Measurements from ENCODE around the gene COX14.
"Not testable (repeated sequence)": the region's sequence is repeated elsewhere in the genome, so short reads cannot be mapped to it uniquely, and the experiment has no call there.

COX14 gene

DNA sequence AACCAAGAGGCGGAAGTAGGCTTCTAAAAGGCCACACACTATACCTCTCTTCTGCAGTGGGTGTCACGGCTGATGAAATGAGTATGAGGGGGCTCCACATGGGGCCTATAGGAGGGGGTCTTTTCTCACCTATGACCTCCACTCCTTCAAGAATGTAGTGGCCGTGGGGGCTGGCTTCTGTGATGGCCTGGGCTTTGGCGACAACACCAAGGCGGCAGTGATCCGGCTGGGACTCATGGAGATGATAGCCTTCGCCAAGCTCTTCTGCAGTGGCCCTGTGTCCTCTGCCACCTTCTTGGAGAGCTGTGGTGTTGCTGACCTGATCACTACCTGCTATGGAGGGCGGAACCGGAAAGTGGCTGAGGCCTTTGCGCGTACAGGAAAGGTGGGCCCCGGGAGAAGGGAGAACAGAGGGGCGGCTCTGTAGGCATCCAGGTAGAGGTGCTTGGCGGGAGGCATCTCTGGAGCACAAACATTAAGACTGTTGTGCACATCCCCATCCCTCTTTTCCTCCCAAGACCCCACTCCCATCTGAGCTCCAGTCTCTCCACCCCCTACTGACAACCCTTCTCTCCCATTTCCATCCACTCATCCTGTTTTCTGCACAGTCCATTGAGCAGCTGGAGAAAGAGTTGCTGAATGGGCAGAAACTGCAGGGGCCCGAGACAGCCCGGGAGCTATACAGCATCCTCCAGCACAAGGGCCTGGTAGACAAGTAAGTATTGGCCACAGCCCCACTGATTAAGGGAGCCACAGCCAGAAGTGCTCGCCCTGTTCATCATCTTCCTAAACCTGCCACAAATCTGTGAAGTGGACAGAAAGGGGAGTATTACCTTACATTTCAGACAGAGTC, 4.4 kb upstream of the COX14 start:
- no peak for DNase-seq (ENCODE audit: low read depth)

DNA sequence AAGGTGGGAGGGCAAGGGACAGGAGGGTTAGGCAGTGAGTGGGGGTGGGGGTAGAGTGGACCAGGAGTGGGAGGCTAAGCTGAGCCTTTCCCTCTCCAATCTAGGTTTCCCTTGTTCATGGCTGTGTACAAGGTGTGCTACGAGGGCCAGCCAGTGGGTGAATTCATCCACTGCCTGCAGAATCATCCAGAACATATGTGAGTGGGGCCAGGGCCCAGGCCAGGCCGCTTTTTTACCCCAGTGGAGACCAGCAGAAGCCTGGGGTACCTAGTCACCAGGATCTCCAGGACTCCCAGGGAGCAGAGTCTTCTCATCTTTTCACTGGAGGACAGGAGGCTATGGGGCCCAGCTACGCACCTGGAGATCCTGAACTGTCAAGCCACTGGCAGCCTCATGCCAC, 2.7 kb upstream of the COX14 start:
- no peak for DNase-seq (ENCODE audit: low read depth)

DNA sequence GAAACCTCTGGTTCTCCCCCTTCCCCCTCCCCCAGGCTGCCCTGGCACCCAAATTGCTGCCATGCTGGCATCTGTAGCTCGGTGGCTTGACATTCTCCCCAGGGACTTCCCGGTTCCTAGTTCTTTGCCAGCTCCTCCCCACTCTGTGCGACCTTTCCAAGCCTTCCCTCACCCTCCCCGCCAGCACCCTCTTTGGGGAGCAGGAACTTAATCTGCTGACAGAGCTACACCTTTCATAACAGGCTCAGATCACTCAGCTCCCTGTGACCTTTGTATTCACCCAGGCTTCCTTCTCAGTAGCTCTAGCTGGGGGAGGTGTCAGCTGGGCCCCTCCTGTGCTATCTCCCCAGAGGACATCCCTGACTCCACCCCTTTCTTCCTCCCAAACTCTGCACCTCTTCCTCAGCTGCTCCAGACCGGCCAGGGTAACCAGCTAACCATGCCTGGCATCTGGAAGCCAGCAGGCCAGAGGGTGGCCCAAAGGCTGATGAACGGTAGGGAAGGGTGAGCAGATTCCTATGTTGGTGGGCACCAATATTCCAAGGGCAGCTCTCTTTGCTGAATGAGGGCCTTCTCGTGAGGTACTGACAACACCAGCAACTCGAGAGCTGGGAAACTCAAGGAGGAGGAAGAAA, 1.8 kb upstream of the COX14 start:
- no peak for DNase-seq (ENCODE audit: low read depth)

DNA sequence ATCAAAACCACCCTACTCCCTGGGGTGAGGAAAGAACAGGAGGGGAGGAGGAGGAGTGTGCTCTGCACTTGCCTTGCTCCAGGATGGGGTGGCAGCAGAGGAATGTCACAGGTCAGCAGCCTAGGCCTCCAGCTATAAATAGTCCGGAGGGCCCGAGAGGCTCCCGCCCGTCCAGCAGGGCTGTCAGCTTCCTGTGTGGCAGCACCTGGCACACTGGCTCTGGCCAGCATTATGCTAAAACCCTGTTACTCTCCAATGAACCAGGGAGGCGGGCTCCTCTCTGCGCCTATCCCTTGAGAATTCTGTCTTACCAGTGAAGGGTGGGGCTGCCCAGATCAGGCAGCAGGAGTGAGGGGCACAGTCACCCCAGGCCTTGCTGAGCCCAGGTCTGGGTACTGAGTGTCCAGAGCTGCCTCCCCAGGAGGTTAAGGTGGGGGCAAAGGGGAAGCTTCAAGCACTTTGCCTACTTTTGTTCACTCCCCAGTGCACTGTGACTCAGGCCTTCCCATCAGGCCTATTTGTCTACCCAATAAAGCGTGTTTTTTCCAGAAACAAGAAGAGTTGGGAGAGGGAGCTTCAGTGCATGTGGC, 1.2 kb upstream of the COX14 start:
- peak; percentile 25 for DNase-seq (ENCODE audit: low read depth)

DNA sequence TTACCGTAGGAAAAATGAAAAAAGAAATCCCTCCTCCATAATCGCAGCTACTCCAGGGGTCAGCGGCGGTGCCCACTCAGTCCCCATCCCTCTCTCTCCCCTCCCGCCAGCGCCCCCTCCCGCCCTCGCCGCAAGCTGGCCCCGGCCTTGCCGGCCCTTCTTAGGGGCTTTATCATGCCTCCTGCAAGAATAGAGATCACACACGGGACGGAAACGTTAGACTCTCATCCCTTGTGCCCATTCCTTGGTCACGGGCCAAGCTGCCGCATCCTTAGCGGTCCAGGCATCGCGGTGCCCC, 692 bp upstream of the COX14 start:
- no peak for DNase-seq (ENCODE audit: low read depth)

DNA sequence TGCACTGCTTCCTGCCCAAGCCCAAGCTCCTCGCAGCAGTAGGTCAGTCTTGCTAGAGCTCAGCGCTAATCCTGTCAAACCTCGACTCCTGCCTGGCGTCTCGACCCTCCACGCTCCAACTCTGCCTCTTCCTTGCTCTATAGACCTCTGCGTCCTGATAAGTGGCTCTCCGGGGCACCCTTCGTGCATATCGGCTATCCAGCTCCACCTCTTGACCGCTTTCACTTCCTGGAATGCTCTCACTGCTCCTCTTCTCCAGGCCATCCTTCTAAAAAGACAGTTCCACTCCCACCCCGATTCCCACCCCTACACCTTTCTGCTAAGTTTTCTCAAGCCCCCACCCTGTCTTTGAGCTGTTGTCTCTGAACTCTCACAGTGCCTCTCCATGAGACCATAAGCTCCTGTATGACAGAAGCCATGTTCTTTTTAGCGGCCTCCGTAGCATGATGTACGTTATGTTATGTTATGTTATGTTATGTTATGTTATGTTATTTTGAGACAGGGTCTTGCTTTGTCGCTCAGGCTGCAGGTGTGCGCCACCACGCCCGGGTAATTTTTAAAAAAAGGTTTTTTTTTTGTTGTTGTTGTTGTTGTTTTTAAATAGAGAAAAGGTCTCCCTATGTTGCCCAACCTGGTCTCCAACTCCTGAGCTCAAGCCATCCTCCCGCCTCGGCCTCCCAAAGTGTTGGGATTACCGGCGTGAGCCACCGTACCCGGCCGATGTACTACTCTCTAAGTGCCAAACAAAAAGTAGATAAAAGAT, 601 bp downstream of the COX14 start:
- no peak for DNase-seq (ENCODE audit: low read depth)

DNA sequence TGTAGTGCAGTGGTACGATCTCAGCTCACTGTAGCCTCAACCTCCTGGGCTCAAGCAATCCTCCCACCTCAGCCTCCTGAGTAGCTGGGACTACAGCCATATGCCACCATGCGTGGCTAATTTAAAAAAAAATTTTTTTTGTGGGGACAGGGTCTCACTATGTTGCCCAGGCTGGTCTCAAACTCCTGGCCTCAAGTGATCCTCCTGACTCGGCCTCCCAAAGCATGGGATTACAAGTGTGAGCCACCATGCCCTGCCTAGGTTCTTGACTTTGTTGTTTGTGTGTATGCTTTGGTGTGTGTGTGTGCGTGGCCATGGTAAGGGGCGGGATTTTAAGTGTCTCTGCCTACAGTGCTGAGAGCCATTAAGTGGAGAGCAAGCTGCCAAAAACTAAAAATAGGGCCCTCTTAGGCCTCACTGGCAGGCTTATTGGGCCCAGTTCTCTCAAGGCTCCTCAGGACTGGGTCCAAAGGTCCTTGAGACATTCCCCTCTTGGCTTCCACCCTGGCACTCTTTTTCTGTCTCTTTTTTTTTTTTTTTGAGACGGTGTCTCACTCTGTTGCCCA, 5.1 kb downstream of the COX14 start:
- DNase-seq (ENCODE audit: low read depth): no peak

DNA sequence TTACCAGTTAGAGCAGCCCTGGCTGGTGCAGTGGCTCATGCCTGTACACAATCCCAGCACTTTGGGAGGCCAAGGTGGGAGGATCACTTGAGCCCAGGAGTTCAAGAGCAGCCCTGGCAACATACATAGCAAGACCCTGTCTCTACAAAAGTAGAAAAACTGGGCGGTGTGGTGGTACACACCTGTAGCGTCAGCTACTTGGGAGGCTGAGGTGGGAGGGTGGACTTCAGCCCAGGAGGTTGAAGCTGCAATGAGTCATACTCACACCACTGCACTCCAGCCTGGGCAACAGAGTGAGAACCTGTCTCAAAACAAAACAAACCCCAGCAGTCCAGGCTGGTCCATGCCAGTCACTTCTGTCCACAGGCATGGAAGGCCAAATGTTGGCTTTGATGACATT, 7.4 kb downstream of the COX14 start:
- no peak for DNase-seq (ENCODE audit: low read depth)

DNA sequence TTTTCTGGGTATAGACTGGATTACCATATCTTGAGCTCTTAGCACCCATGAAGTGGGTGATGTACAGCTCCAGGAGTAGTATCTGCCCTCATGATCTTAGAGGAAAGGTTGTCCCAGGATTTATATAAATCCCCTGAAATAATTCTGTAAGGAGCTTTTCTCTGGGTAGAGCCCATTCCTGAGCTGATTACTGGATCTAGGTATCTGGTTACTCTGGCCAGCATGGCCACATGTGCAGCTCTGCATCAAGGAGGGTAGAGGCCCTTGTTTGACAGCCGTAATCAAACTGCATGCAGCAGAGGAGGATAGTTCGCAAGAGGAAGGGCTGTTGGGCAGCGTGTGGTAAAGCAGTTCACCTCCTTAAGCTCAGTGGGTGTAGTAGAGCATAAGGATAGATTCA, 8.5 kb downstream of the COX14 start:
- no peak for DNase-seq (ENCODE audit: low read depth)

DNA sequence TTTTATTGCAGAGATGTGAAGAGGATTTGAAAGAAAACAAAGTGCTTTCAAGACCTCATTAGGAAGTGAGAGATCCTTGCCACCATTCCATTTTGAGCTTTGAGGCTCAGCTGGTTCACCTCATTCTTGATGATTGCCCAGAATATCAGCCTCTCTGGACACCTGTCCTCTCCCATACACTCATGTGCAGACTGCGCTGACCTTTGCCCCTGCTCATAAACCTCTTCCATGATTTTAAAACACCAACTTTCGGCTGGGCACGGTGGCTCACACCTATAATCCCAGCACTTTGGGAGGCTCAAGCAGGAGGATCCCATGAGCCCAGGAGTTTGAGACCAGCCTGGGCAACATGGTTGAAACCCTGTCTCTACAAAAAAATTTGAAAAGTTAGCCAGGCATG, 8.9 kb downstream of the COX14 start:
- no peak for DNase-seq (ENCODE audit: low read depth)

DNA sequence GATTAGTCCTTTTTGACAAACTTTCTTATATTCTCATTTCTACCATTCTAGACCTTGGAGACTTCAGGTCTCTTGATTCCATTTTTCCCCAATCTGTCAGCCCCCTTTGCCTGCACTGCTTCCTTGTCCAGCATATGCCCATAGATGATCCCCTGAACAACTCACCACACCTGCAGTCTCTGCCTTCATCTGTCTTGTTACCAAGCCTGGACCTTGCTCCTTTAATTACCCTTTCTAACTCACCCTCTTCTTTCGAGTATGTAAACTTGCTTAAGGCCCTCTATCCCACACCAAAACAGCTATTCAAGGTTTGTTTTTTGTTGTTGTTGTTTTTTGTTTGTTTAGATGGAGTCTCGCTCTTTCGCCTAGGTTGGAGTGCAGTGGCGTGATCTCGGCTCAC, 9.6 kb downstream of the COX14 start:
- no peak for DNase-seq (ENCODE audit: low read depth)

DNA sequence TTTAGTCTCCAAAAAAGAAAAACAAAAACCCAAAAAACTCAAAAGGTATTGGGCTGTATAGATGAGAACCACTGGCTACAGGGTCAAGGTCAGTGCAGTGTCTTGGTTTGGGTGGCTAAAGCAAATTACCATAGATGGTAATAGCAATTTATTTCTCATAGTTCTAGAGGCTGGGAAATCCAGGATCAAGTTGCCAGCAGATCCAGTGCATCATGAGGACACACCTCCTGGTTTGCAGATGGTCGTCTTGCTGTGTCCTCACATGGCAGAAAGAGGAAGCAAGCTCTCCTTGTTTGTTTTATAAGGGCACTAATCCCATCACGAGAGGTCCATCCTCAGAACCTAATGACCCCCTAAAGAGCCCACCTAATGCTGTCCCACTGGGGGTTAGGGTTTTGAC, 11.2 kb downstream of the COX14 start:
- peak; percentile 22 for DNase-seq (ENCODE audit: low read depth)

DNA sequence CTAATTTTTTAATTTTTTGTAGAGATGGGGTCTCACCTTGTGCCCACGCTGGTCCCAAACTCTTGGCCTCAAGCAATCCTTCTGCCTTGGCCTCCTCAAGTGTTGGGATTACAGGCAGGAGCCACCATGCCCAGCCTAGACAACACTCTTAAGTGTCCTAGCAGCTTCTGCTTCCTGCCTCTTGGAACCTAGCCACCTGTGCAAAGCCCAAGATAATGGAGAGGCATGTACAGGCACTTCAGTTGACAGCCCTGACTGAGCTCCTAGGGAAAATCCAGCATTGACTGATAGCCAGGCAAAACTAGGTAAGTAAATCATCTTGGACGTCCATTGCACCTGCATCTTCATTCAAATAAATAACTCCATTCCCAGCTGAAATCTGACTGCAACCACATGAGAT, 15.5 kb downstream of the COX14 start:
- DNase-seq (ENCODE audit: low read depth): no peak

DNA sequence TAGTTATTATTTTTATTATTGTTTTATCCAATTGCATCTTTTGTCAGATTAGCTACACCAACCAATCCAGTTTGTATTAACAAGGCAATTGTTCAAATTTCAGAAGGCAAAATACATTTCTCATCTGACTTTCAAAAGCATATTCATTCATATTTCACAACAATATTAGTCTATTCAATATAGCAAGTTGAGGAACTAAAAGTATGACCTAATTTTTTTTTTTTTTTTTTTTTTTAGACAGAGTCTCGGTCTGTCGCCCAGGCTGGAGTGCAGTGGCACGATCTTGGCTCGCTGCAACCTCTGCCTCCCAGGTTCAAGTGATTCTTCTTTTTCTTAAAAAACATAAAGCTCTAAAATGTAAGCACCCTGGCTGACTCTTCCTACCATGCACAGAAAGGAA, 17.3 kb downstream of the COX14 start:
- no peak for DNase-seq (ENCODE audit: low read depth)

DNA sequence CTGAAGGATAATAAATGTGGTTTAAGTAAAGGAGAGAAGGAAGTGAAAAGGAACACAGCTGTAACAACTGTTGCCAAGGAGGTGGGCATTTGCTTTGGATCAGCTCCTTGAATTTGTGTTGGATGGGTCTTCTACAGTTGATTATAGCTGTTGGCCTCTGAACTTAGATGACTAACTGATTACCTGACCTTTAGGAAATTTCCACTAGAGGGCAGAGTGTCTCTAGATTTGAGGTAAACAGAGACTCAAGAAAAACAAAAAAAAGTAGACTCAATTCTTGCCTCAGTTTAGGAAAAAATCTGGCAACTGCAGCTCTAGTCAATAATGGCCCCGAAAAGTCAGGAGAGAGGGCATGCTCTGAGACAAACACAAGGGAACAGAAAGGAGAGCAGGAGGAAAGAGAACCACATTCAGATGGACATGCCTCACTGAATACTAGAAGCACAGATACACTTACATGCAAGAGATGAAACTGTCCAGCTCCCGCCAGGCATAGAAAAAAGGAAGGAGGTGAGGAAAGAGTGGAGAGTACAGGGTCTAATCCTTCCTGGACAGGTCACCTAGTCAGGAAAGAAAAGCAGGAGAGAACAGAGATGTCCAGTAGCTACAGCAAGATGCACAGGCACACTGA, 20.6 kb downstream of the COX14 start:
- DNase-seq (ENCODE audit: low read depth): peak; percentile 18

DNA sequence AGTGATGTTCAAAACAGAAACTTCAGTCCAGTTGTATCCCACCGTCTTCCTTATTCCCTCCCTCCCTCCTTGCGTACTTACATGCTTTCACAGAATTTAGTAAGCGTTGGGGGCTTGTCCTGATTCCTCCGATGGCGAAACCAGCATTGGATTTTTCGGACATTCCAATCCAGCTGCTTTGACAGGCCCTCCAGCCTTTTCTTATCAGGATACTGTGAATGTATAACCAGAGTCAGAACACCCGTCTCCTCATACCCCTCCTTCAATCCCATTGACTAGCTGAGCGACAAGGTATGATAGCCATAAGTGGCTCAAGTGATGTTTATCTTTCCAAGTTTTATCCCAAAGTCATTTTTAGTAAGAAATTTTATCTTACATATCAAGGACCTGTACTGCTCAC, 31.0 kb downstream of the COX14 start:
- no peak for DNase-seq (ENCODE audit: low read depth)

DNA sequence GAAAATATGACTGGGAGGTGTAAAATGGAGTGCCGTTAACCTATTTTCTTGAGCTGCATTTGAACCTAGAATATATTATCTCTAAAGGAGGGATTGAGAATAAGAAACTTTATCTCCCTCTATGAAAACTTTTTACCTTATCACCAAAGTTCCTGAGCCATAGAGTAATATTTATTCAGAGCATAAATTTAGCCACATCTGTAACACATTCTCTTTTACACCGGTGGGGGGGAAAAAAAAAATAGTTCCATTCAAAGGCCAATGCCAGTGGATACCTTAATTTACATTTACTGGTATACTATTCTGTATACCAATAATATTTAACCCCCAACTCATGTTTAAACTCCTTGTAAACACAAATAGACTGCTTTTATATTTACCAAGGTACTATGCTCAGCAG, 33.4 kb downstream of the COX14 start:
- no peak for DNase-seq (ENCODE audit: low read depth)

DNA sequence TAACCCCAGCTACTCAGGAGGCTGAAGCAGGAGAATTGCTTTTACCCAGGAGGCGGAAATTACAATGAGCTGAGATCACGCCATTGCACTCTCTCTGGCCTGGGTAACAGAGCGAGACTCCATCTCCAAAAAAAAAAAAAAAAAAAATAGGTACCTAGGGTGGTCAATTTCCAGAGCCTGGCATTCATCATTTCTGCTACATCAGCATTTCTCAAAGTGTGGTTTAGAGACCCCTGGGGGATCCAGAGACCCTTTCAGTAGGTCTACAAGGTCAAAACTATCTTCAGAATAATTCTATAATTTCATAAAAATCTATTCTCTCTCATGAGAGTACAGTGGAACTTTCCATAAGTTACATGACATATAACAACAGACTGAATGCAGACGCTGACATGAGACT, 35.2 kb downstream of the COX14 start:
- no peak for DNase-seq (ENCODE audit: low read depth)

DNA sequence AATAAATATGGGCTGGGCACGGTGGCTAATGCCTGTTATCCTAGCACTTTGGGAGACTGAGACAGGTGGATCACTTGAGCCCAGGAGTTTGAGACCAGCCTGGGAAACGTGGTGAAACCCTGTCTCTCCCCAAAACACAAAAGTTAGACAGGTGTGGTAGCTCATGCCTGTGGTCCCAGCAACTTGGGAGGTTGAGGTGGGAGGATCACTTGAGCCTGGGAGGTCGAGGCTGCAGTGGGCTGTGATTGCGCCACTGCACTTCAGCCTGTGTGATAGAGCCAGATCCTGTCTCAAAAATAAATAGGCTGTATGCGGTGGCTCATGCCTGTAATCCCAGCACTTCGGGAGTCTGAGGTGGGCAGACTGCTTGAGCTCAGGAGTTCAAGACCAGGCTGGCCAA, 36.0 kb downstream of the COX14 start:
- DNase-seq (ENCODE audit: low read depth): not testable (repeated sequence)

DNA sequence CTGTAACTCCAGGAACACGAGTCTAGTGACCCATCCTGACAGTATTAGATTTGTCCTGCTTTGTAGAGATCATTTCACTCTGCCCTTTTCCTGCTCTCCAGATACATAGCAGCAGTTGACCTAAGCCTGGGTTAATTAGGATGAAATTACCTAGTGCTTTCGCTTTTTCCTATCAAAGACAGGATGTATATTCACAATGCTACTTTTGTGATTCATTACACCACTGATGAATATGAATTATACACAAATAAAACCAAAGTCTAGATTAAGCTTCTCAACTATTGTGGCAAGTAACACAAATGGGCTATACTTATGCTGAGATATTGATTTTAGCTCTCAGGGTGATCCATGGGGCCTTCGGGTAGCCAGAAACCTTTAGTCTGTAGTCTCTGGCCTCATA, 37.3 kb downstream of the COX14 start:
- DNase-seq (ENCODE audit: low read depth): no peak

DNA sequence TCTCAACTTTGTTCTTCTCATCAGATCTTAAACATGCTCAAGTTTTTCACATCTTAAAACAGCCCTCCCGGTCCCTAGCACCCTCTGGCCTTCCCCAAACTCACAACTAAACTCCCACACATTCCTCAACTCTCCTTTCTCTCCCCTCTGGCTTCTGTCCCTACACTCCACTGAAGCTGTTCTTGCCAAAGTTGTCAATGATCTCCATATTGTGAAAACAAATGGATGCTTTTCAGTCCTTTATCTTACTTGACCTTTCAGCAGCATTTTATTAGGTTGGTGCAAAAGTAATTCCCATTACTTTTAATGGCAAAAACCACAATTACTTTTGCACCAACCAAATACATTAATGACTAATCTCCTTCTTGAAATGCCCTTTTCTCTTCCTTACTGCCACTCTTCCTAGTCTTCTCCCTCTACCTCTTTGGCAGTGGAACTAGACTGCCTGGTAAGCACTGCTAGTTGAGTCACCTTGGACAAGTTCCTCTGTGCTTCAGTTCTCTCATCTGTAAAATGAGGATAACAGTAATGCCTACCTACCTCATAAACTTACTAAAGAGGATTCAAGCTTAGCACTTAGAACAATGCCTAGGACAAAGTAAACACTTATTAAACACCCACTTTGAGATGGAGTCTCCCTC, 39.1 kb downstream of the COX14 start:
- DNase-seq (ENCODE audit: low read depth): no peak

DNA sequence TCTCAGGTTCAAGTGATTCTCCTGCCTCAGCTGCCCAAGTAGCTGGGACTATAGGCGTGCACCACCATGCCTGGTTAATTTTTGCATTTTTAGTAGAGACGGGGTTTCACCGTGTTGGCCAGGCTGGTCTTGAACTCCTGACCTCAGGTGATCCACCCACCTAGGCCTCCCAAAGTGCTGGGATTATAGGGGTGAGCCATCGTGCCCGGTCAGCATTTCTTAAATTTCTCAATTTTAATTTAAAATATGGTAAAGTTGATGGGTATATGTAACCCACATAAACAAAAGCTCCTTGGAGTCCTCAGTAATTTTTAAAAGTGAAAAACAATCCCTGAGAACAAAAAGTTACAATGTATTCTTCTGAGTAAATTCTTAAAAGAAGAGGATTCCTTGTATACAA, 42.9 kb downstream of the COX14 start:
- not testable (repeated sequence) for DNase-seq (ENCODE audit: low read depth)
